Kidney capillary endothelial cell (primary cell): ENCODE data around the gene TTL.
A peak's percentile ranks its signal among the peaks of the same experiment; 100 is the strongest.
"Not testable (repeated sequence)": the region's sequence is repeated elsewhere in the genome, so short reads cannot be mapped to it uniquely, and the experiment has no call there.

Experiments
- DNase-seq: peaks from one replicate; pipeline ENCODE4 v3.0.0-alpha.2; 2018; ENCODE audit warnings: low spot score

The TTL gene

DNA sequence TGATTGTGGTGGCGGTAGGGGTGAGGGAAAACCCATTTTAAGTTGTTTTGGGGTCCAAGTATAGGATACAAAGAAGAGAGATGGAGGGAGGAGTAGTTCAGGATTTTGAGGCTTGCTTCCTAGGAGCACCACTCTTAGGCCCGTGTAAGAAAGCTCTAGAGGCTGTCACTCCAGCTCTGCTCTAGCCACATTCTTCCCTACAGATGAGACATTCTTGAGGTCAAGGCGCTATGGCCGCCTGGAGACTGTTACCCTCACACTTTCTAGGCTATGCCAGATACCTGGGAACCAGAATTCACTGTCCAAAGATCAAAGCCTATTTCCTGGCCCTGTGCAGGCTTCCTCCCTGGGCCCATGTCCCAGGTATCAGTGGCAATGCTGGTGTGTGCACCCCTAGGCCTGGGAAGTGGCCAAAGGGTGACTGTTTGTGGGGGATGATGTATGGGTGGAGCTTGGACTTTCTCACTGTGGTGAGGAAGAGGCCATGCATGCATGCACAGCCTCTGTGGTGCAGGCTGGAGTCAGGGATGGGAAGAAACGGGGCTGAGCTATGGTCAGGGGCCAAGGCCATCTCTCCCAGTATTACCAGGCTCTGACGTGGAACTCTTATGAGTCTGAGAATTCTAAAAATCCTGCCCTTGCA lies 7.0 kb upstream of the TTL start:
- no peak for DNase-seq

DNA sequence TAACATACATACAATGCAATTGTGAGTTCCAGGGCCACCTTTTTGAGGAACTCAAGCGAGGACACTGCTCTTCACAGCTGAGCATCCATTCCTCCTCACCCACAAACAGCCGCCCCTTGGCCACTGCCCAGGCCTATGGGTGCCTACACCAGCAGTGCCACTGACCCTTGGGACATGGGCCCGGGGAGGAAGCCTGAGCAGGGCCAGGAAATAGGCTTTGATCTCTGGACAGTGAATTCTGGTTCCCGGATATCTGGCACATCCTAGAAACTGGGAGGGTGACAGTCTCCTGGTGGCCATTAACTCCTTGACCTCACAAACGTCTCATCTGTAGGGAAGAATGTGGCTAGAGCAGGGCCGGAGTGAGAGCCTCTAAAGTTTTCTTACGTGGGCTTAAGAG lies 5.5 kb upstream of the TTL start:
- no peak for DNase-seq

GRCh38 chr2:112480530-112481049 lies 1.4 kb upstream of the TTL start:
- no peak for DNase-seq

DNA sequence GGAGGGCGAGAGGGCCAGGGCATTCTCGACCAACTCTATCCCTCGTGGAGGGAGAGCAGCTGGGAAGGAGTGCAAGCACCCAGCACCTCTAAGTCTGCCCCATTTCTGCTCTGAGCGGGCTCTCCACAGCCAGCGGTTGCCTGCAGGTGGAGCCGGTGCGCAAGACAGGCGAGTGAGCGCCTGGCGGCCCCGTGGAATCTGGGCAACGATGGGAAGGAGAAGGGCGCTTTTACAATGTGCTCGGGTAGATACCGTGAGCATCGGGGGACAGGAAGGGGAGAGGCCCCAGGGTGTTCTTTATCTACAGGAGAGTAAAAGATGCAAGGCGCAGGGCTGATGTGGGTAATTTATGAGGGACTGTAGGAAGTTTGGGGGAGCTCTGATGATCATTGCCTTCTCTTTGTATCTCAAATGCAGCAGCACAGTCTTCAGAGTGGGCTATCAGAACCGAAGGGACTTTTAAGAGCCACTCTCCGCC lies 867 bp upstream of the TTL start:
- DNase-seq: peak; percentile 65

DNA sequence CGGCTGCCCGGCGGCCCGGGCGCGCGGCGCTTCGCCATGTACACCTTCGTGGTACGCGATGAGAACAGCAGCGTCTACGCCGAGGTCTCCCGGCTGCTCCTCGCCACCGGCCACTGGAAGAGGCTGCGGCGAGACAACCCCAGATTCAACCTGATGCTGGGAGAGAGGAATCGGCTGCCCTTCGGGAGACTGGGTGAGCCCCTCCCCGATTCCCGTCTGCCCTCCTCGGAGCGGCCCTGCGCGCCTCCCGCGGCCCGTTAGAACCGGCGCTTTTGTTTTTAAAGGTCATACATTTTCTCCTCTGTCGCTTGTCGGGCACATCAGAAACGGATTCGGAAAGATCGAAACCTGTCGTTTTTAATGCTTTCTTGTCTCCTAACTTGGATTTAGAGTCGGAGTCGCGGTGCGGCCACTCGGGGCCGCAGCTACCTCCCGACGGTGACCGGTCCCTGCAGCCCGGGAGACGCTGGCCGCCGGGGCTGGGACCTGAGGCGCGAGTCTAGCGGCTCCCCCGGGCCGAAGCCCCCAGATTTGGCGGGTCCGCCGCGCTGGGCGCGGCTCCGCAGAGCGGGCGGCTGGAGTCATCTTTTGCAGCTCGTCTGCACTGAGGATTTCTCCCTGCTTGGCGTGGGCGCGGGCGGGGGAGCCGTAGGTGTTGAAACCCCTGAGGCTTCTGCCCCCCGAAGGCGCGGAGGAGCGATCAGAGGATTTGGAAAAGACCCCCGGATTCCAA lies 519 bp downstream of the TTL start:
- DNase-seq: peak; percentile 36

DNA sequence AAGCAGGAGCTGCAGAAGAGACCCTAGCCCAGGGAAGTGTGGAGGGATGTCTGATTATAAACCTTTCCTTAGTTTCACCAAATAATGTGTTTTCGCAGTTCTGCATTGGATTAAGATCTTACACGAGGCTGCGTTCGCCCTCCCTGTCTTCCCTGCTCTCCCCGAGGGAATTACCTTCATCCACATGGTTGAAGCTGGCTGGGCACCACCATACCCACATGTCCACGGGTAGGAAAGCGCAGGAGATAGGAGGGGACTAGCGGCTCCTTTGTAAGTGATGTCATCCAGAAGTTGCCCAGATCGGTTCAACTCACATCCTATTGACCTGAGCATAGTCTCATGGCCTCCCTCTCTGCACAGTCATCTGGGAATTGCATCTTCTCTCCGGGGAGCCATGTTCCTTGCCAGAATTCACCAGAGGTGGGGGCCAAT lies 1.1 kb downstream of the TTL start:
- peak; percentile 65 for DNase-seq

GRCh38 chr2:112483831-112484230 lies 1.9 kb downstream of the TTL start:
- DNase-seq: peak; percentile 20

GRCh38 chr2:112485849-112486248 lies 3.9 kb downstream of the TTL start:
- no peak for DNase-seq

- DNase-seq: no peak
These were observed 4.9 kb downstream of the TTL start for GRCh38 chr2:112486895-112487294.

- DNase-seq: no peak
These were observed 5.5 kb downstream of the TTL start for GRCh38 chr2:112487444-112487961.

DNA sequence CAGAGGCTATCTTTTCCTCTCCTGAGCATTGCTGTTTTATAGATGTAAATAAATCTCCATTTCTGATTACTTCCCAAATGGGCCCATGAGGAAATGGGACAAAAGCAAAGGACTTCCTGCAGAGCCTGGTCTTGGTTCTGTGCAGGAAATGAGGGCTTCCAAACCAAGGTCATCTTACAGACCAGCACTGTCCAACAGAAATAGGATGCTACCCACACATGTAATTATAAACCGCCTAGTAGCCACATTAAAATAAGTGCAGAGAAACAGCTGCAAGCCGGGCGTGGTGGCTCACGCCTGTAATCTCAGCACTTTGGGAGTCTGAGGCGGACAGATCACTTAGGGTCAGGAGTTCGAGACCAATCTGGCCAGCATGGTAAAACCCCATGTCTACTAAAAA lies 6.2 kb downstream of the TTL start:
- no peak for DNase-seq

DNA sequence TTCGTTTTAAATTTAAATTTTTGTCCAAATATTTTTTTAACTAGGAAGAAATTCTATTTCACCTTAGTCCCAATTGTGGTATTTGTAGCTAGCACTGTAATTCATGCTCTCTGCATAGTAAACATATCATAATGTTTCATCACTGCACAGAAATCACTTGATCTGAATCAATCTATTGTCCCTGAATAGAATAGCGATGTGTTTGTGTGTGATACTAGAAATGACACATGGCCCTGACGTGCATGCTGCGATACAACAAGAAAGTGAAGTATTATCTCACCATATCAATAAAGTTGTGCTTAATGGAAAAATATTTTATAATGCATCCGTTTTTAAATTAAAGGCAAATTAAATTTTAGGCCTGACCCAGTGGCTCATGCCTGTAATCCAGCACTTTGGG lies 10.0 kb downstream of the TTL start:
- DNase-seq: no peak

- no peak for DNase-seq
These were observed 11.1 kb downstream of the TTL start for GRCh38 chr2:112493048-112493447.

DNA sequence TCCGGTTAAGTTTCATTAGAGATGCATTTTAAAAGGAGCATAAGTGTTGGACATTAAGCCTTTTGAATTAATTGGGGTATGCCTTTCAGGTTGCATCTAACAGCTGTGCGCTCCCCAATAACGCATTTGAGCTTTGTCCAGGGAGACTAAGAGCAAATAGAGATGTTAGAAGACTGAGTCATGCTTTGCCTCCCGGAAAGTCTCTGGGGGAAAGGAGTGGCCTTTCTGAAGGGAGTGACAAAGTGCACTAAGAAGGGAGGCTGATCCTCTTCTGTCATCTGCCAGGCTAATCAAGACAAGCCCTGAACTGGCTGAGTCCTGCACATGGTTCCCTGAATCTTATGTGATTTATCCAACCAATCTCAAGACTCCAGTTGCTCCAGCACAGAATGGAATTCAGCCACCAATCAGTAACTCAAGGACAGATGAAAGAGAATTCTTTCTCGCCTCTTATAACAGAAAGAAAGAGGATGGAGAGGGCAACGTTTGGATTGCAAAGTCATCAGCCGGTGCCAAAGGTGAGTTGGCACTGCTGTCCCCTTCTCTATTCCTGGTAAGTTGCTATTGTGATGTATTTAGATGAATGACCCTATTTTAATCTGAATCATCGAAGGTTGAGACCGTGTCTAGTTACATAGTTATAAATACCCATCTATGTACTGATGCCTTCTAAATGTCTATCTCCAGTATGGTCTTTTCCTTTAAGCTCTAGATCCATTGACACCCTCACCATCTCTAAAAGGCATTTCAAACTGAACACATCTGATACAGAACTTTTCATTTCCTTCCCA lies 12.1 kb downstream of the TTL start:
- DNase-seq: peak; percentile 50

- DNase-seq: no peak
These were observed 12.9 kb downstream of the TTL start for GRCh38 chr2:112494828-112495227.

GRCh38 chr2:112495878-112496277 lies 13.9 kb downstream of the TTL start:
- not testable (repeated sequence) for DNase-seq

GRCh38 chr2:112500850-112501484 lies 19.0 kb downstream of the TTL start:
- peak; percentile 38 for DNase-seq

DNA sequence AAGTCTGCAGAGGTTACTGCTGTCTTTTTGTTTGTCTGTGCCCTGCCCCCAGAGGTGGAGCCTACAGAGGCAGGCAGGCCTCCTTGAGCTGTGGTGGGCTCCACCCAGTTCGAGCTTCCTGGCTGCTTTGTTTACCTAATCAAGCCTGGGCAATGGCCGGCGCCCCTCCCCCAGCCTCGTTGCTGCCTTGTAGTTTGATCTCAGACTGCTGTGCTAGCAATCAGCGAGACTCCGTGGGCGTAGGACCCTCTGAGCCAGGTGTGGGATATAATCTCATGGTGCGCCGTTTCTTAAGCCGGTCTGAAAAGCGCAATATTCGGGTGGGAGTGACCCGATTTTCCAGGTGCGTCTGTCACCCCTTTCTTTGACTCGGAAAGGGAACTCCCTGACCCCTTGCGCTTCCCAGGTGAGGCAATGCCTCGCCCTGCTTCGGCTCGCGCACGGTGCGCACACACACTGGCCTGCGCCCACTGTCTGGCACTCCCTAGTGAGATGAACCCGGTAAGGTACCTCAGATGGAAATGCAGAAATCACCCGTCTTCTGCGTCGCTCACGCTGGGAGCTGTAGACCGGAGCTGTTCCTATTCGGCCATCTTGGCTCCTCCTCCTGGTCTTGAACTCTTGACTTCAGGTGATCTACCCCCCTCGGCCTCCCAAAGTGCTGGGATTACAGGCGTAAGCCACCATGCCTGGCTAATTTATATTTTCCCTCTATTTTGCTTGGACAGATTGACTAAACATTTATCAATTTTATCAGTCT lies 27.5 kb downstream of the TTL start:
- DNase-seq: not testable (repeated sequence)

- no peak for DNase-seq
These were observed 34.8 kb downstream of the TTL start for GRCh38 chr2:112516801-112517200.

- no peak for DNase-seq
These were observed 36.9 kb downstream of the TTL start for GRCh38 chr2:112518807-112519206.

DNA sequence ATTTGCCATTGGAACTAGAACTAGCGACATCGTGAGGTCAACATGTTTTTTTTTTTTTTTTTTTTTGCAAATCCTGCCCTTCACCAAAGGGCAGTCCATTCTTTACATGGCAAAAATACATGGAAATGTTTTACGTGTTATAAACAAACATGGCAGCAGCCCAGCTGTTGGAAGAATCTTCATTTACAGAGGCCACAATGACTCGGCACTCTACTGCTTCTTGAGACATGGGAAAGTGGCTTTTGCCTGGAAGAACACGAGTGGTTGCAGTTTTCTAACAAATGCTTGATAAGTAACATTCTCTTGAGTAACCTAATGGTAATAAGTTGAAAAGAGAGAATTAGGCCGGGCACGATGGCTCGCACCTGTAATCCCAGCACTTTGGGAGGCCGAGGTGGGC lies 37.5 kb downstream of the TTL start:
- no peak for DNase-seq
